Ectodermal cell (in vitro differentiated cells): Measurements from ENCODE around the gene CYLD.

Experiments used
- H3K27ac ChIP-seq: 2 replicates; pipeline ENCODE4 v1.7.0; 2013; ENCODE audit warnings: mild to moderate bottlenecking, low read depth, low read length; ENCODE audit not compliant: insufficient read depth, poor library complexity, severe bottlenecking
- H3K27me3 ChIP-seq: 2 replicates; pipeline ENCODE4 v1.7.0; 2013; ENCODE audit warnings: mild to moderate bottlenecking, low read length; ENCODE audit not compliant: insufficient read depth, control insufficient read depth, poor library complexity, severe bottlenecking
- H3K36me3 ChIP-seq: one replicate; pipeline ENCODE4 v1.7.0; 2013; ENCODE audit warnings: low read length; ENCODE audit not compliant: control insufficient read depth, insufficient read depth
- H3K4me1 ChIP-seq: one replicate; pipeline ENCODE4 v1.7.0; 2013; ENCODE audit warnings: low read length; ENCODE audit not compliant: control insufficient read depth, insufficient read depth
- H3K4me3 ChIP-seq: 2 replicates; pipeline ENCODE4 v1.7.0; 2013; ENCODE audit warnings: low read depth, low read length, control low read depth; ENCODE audit not compliant: insufficient read depth
- H3K9me3 ChIP-seq: 2 replicates; pipeline ENCODE4 v1.7.0; 2013; ENCODE audit warnings: mild to moderate bottlenecking, low read length, moderate library complexity; ENCODE audit not compliant: control insufficient read depth
- WGBS, 2 experiments: methylation state at CpG; one replicate each; pipeline ENCODE4 v1.1.7; 2013; ENCODE audit warnings: missing lambda C conversion rate in 2 of 2; 5-methylcytosine and 5-hydroxymethylcytosine counted together

Gene CYLD

DNA sequence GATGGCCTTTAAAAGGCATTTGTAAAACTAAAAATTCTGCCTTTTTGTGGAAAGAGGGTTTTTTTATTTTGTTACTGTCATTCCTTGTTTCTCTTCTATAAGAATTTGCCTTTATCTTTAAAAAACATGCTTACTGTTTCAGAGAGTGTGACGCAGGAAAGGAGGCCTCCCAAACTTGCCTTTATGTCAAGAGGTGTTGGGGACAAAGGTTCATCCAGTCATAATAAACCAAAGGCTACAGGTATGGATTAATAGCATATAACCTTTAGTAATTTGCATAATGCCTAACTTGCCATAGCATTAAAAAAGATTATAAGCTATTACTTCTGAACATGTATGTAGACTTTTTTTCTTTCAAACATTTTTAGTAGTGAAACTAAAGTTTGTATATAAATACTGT is 34.2 kb downstream of the CYLD start:
- WGBS, 2 experiments: 85% methylated on average over 1 of the region's 1 CpG; no CpG with 5 or more reads in 1 of the 2 experiments
- Histone ChIP-seq H3K27me3 (no peaks in the 10 kb centered on the region), H3K36me3 (no peaks in the 10 kb centered on the region), H3K9me3 (no peaks in the 10 kb centered on the region), H3K4me1 (no peaks in the 10 kb centered on the region), H3K27ac (no peak overlapping the region), H3K4me3 (no peak overlapping the region)

DNA sequence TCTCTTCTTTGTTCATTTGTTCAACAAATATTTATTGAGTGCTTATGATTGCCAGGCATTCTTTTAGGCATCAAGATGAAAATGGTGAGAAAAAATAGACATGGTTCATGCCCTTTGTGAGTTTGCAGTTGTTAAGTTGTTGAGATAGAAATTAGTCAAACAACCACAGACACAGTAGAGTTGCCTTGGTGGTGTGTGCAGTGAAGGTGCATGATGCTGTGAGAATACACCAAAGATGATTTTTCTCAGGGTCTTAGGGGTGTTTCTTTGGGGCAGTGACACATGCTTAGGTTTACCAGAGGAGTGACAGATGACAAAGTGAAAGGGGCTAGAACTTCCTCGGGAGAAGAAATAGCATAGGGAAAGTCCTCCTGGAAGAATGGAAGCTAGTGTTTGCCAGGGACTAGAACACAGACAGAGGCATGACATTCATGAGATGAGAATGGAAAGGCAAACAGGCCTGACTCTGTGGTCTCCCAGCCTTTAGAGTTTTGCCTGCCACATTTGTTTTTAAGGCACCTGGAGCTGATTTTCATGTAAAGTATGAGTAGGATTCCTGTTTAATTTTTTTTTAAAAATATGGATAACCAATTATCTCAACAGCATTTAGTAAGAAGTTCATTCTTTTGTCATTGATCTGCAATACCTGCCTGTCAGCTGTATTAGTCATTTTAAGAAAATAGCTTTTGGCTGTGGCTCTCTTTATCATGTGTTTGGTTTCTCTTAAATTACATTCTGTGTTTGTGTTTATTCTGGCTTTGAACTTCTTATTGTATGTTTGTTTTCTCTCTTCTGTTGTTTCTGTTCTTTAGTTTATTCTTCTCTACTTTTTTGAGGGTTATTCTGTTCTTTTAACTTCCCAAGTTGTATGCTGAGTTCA is 36.6 kb downstream of the CYLD start:
- no peaks in the 10 kb centered on the region for H3K4me1 ChIP-seq
- no peaks in the 10 kb centered on the region for H3K36me3 ChIP-seq
- no peak overlapping the region for H3K27ac ChIP-seq
- H3K9me3 ChIP-seq: no peaks in the 10 kb centered on the region
- 83 to 86% methylated on average over 1 of the region's 1 CpG for WGBS, 2 experiments
- no peaks in the 10 kb centered on the region for H3K27me3 ChIP-seq
- H3K4me3 ChIP-seq: no peak overlapping the region

GRCh38 chr16:50781043-50781442 is 39.2 kb downstream of the CYLD start:
- H3K27ac ChIP-seq: no peak overlapping the region
- no peak overlapping the region for H3K4me3 ChIP-seq
- 89 to 91% methylated on average over 7 of the region's 7 CpGs for WGBS, 2 experiments
- H3K9me3 ChIP-seq: no peaks in the 10 kb centered on the region
- H3K4me1 ChIP-seq: no peaks in the 10 kb centered on the region
- H3K36me3 ChIP-seq: no peaks in the 10 kb centered on the region
- no peaks in the 10 kb centered on the region for H3K27me3 ChIP-seq

DNA sequence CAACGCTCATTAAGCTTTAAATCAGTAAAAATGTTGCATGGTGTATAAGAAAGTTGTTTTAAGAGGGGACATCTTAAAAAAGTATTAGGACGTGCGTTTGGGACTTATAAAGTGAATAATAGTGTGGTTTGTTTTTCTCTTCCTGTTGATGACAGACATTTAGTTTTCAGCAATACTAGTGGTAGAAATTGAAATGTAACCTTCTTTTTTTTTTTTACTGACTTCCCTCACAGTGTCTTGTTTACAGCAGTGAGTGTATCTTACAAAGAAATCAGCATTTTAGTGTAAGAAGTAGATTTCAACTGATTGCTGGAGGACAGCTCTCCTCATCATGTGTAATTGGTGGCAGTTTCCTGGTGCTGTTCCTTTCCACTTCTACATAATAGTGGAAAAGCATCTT is 39.6 kb downstream of the CYLD start:
- H3K4me3 ChIP-seq: no peak overlapping the region
- H3K36me3 ChIP-seq: no peaks in the 10 kb centered on the region
- no peaks in the 10 kb centered on the region for H3K4me1 ChIP-seq
- H3K27me3 ChIP-seq: no peaks in the 10 kb centered on the region
- no peak overlapping the region for H3K27ac ChIP-seq
- H3K9me3 ChIP-seq: no peaks in the 10 kb centered on the region
- WGBS, 2 experiments: 91 to 97% methylated on average over 3 of the region's 3 CpGs

- Histone ChIP-seq H3K36me3 (no peaks in the 10 kb centered on the region), H3K27me3 (no peaks in the 10 kb centered on the region), H3K4me1 (no peaks in the 10 kb centered on the region), H3K9me3 (no peaks in the 10 kb centered on the region), H3K4me3 (no peak overlapping the region), H3K27ac (no peak overlapping the region)
Observed at GRCh38 chr16:50789757-50790156, 47.9 kb downstream of the CYLD start.

DNA sequence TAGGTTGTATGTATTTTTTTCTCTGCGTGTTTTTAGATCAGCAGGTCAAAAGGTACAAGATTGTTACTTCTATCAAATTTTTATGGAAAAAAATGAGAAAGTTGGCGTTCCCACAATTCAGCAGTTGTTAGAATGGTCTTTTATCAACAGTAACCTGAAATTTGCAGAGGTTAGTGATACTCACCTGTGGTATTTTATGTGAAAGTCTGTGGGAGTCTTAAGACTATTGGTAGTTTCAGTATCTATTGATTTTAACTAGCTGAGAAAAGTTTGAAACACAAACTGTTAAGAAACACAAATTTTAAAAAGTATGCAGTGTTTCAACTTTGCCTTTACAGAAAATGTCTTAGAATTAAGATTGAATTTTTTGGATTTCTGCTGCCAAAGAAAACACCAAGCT is 49.6 kb downstream of the CYLD start:
- no peak overlapping the region for H3K27ac ChIP-seq
- H3K36me3 ChIP-seq: no peaks in the 10 kb centered on the region
- no peak overlapping the region for H3K4me3 ChIP-seq
- H3K9me3 ChIP-seq: no peaks in the 10 kb centered on the region
- H3K27me3 ChIP-seq: no peaks in the 10 kb centered on the region
- no peaks in the 10 kb centered on the region for H3K4me1 ChIP-seq
- 96 to 97% methylated on average over 2 of the region's 2 CpGs for WGBS, 2 experiments

DNA sequence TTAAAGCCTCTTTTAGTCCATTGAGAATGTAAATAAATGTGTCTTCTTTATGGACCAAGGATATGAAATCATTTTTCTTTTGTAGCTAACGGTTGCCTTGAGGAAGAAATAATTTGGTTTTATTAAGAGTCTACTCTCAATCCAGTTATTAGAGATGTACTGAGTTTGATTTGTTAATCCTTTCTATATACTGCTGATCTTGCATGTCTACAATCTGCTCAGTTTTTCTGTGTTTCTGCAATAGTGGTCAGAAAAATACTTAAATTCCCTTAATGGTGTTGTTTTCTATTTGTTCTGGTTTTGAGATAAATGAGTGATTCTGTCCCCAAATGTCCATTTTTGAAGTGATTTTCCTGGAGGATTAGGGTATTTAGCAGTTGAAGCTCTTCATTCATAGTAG is 54.9 kb downstream of the CYLD start:
- Histone ChIP-seq H3K4me3 (no peak overlapping the region), H3K27me3 (no peaks in the 10 kb centered on the region), H3K9me3 (no peaks in the 10 kb centered on the region), H3K36me3 (no peaks in the 10 kb centered on the region), H3K4me1 (no peaks in the 10 kb centered on the region), H3K27ac (no peak overlapping the region)
- 90 to 91% methylated on average over 1 of the region's 1 CpG for WGBS, 2 experiments

GRCh38 chr16:50797456-50797855 is 55.6 kb downstream of the CYLD start:
- no peaks in the 10 kb centered on the region for H3K9me3 ChIP-seq
- H3K27ac ChIP-seq: no peak overlapping the region
- H3K27me3 ChIP-seq: no peaks in the 10 kb centered on the region
- no peak overlapping the region for H3K4me3 ChIP-seq
- WGBS, 2 experiments: 94 to 96% methylated on average over 2 of the region's 2 CpGs
- no peaks in the 10 kb centered on the region for H3K36me3 ChIP-seq
- H3K4me1 ChIP-seq: no peaks in the 10 kb centered on the region

DNA sequence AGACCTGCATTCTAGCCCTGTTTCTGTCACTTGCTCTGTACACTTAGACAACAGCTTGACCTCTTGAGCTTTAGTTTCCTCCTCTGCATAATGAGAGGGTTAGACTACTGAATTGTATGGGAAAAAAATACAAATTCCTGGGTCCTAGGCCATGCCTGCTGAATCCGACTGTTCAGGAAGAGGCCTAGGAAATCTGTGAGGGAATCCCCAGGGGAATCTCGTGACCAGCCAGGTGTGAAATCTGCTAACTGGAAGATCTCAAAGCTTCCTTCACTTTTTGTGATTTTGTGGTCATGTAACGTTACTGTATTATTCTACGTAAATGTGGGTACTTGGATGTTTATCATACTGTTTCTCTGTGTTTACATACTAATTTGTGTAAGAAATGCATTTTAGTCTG is 58.2 kb downstream of the CYLD start:
- 92 to 98% methylated on average over 4 of the region's 4 CpGs for WGBS, 2 experiments
- Histone ChIP-seq H3K36me3 (no peaks in the 10 kb centered on the region), H3K4me3 (no peak overlapping the region), H3K27me3 (no peaks in the 10 kb centered on the region), H3K9me3 (no peaks in the 10 kb centered on the region), H3K27ac (no peak overlapping the region), H3K4me1 (peaks cover 3% of the 10 kb centered on the region)

- Histone ChIP-seq H3K27me3 (no peaks in the 10 kb centered on the region), H3K27ac (no peak overlapping the region), H3K9me3 (no peaks in the 10 kb centered on the region), H3K4me3 (no peak overlapping the region), H3K4me1 (peaks cover 3% of the 10 kb centered on the region), H3K36me3 (no peaks in the 10 kb centered on the region)
- 64 to 72% methylated on average over 2 of the region's 2 CpGs for WGBS, 2 experiments
Observed at GRCh38 chr16:50801036-50801435, 59.1 kb downstream of the CYLD start.
